ENCODE results near the gene RHOT2.
A peak's percentile ranks its signal among the peaks of the same experiment; 100 is the strongest.

RHOT2 gene

GRCh38 chr16:667780-668518 is at the start of gene RHOT2:
Gene RHOT2, plus strand, starts transcription at chr16:668132. Its CDS starts 68 bp downstream, at chr16:668200.
- Histone ChIP-seq H3K27me3 (ENCODE audit: insufficient read depth, low read length) (no peaks in the 10 kb centered on the region), H3K9me3 (ENCODE audit: low read length) (no peaks in the 10 kb centered on the region), H3K4me3 (ENCODE audit: low read length) (peak within 1 kb of the TSS; percentile 92), H2AFZ (ENCODE audit: low read depth, low read length) (peak within 1 kb of the TSS; percentile 31), H3K36me3 (ENCODE audit: insufficient read depth, low read length) (peaks cover 38% of the 10 kb centered on the region), H3K4me1 (ENCODE audit: insufficient read depth, low read length) (peaks cover 11% of the 10 kb centered on the region)

GRCh38 chr16:619476-620100 is 48.3 kb upstream of the RHOT2 start:
- Histone ChIP-seq H3K27me3 (ENCODE audit: insufficient read depth, low read length) (no peaks in the 10 kb centered on the region), H2AFZ (ENCODE audit: low read depth, low read length) (no peak overlapping the region), H3K9me3 (ENCODE audit: low read length) (peaks cover 2% of the 10 kb centered on the region), H3K36me3 (ENCODE audit: insufficient read depth, low read length) (no peaks in the 10 kb centered on the region), H3K4me1 (ENCODE audit: insufficient read depth, low read length) (no peaks in the 10 kb centered on the region), H3K4me3 (ENCODE audit: low read length) (no peak overlapping the region)

GRCh38 chr16:620700-621525 is 47.0 kb upstream of the RHOT2 start:
- H2AFZ ChIP-seq (ENCODE audit: low read depth, low read length) = no peak overlapping the region
- H3K27me3 ChIP-seq (ENCODE audit: insufficient read depth, low read length) = no peaks in the 10 kb centered on the region
- H3K9me3 ChIP-seq (ENCODE audit: low read length) = no peaks in the 10 kb centered on the region
- no peaks in the 10 kb centered on the region for H3K4me1 ChIP-seq (ENCODE audit: insufficient read depth, low read length)
- H3K36me3 ChIP-seq (ENCODE audit: insufficient read depth, low read length) = peaks cover 5% of the 10 kb centered on the region
- no peak overlapping the region for H3K4me3 ChIP-seq (ENCODE audit: low read length)

- Histone ChIP-seq H3K9me3 (ENCODE audit: low read length) (no peaks in the 10 kb centered on the region), H3K36me3 (ENCODE audit: insufficient read depth, low read length) (peaks cover 11% of the 10 kb centered on the region), H2AFZ (ENCODE audit: low read depth, low read length) (no peak overlapping the region), H3K27me3 (ENCODE audit: insufficient read depth, low read length) (no peaks in the 10 kb centered on the region), H3K4me1 (ENCODE audit: insufficient read depth, low read length) (no peaks in the 10 kb centered on the region), H3K4me3 (ENCODE audit: low read length) (no peak overlapping the region)
Observed at GRCh38 chr16:621526-622105, 46.3 kb upstream of the RHOT2 start.

GRCh38 chr16:622920-623280 is 45.0 kb upstream of the RHOT2 start:
- H3K27me3 ChIP-seq (ENCODE audit: insufficient read depth, low read length) = no peaks in the 10 kb centered on the region
- no peaks in the 10 kb centered on the region for H3K4me1 ChIP-seq (ENCODE audit: insufficient read depth, low read length)
- H2AFZ ChIP-seq (ENCODE audit: low read depth, low read length) = no peak overlapping the region
- peaks cover 17% of the 10 kb centered on the region for H3K36me3 ChIP-seq (ENCODE audit: insufficient read depth, low read length)
- H3K4me3 ChIP-seq (ENCODE audit: low read length) = no peak overlapping the region
- H3K9me3 ChIP-seq (ENCODE audit: low read length) = no peaks in the 10 kb centered on the region

GRCh38 chr16:624526-625070 is 43.3 kb upstream of the RHOT2 start:
- Histone ChIP-seq H3K36me3 (ENCODE audit: insufficient read depth, low read length) (peaks cover 23% of the 10 kb centered on the region), H3K27me3 (ENCODE audit: insufficient read depth, low read length) (no peaks in the 10 kb centered on the region), H3K4me3 (ENCODE audit: low read length) (no peak overlapping the region), H3K4me1 (ENCODE audit: insufficient read depth, low read length) (peaks cover 15% of the 10 kb centered on the region), H3K9me3 (ENCODE audit: low read length) (no peaks in the 10 kb centered on the region), H2AFZ (ENCODE audit: low read depth, low read length) (no peak overlapping the region)

- peaks cover 23% of the 10 kb centered on the region for H3K36me3 ChIP-seq (ENCODE audit: insufficient read depth, low read length)
- no peaks in the 10 kb centered on the region for H3K9me3 ChIP-seq (ENCODE audit: low read length)
- H2AFZ ChIP-seq (ENCODE audit: low read depth, low read length) = no peak overlapping the region
- H3K4me3 ChIP-seq (ENCODE audit: low read length) = no peak overlapping the region
- no peaks in the 10 kb centered on the region for H3K27me3 ChIP-seq (ENCODE audit: insufficient read depth, low read length)
- peaks cover 22% of the 10 kb centered on the region for H3K4me1 ChIP-seq (ENCODE audit: insufficient read depth, low read length)
Observed at GRCh38 chr16:625117-625976, 42.6 kb upstream of the RHOT2 start.

- Histone ChIP-seq H3K4me1 (ENCODE audit: insufficient read depth, low read length) (peaks cover 30% of the 10 kb centered on the region), H2AFZ (ENCODE audit: low read depth, low read length) (no peak overlapping the region), H3K4me3 (ENCODE audit: low read length) (no peak overlapping the region), H3K36me3 (ENCODE audit: insufficient read depth, low read length) (peaks cover 23% of the 10 kb centered on the region), H3K27me3 (ENCODE audit: insufficient read depth, low read length) (no peaks in the 10 kb centered on the region), H3K9me3 (ENCODE audit: low read length) (no peaks in the 10 kb centered on the region)
Observed at GRCh38 chr16:625977-626765, 41.8 kb upstream of the RHOT2 start.

- H2AFZ ChIP-seq (ENCODE audit: low read depth, low read length) = no peak overlapping the region
- no peaks in the 10 kb centered on the region for H3K9me3 ChIP-seq (ENCODE audit: low read length)
- peaks cover 23% of the 10 kb centered on the region for H3K36me3 ChIP-seq (ENCODE audit: insufficient read depth, low read length)
- no peaks in the 10 kb centered on the region for H3K27me3 ChIP-seq (ENCODE audit: insufficient read depth, low read length)
- peaks cover 32% of the 10 kb centered on the region for H3K4me1 ChIP-seq (ENCODE audit: insufficient read depth, low read length)
- H3K4me3 ChIP-seq (ENCODE audit: low read length) = no peak overlapping the region
Observed at GRCh38 chr16:626787-627453, 41.0 kb upstream of the RHOT2 start.

- Histone ChIP-seq H2AFZ (ENCODE audit: low read depth, low read length) (no peak overlapping the region), H3K36me3 (ENCODE audit: insufficient read depth, low read length) (peaks cover 25% of the 10 kb centered on the region), H3K4me3 (ENCODE audit: low read length) (no peak overlapping the region), H3K9me3 (ENCODE audit: low read length) (no peaks in the 10 kb centered on the region), H3K4me1 (ENCODE audit: insufficient read depth, low read length) (peaks cover 35% of the 10 kb centered on the region), H3K27me3 (ENCODE audit: insufficient read depth, low read length) (no peaks in the 10 kb centered on the region)
Observed at GRCh38 chr16:627454-628239, 40.3 kb upstream of the RHOT2 start.

Measured in neuron (in vitro differentiated cells).